Measurements from ENCODE around the gene OR1S2. TPM values are rescaled to one million over a fixed set of nuclear protein-coding genes. Genes with fewer than 3 reads are reported as not detected.

OR1S2 gene
- total RNA-seq, 1 donor from 2014 or later = not detected

Other genes starting within 250 kb of the OR1S2 start
- gene OR9Q1, start 180.3 kb downstream of the OR1S2 start, total RNA-seq = not detected
- not detected for gene OR6Q1, start 173.2 kb downstream of the OR1S2 start, total RNA-seq
- not detected for gene OR9I1, start 78.6 kb downstream of the OR1S2 start, total RNA-seq
- not detected for gene OR9Q2, start 15.1 kb downstream of the OR1S2 start, total RNA-seq
- gene OR1S1, start 8.6 kb upstream of the OR1S2 start, total RNA-seq = not detected
- not detected for gene OR10Q1, start 24.8 kb upstream of the OR1S2 start, total RNA-seq
- not detected for gene OR10W1, start 64.1 kb upstream of the OR1S2 start, total RNA-seq
- not detected for gene OR5B17, start 154.9 kb upstream of the OR1S2 start, total RNA-seq
- gene OR5B3, start 202.7 kb upstream of the OR1S2 start, total RNA-seq = not detected
- gene OR5B2, start 224.0 kb upstream of the OR1S2 start, total RNA-seq = not detected
- gene OR5B12, start 238.1 kb upstream of the OR1S2 start, total RNA-seq = not detected

All from left lobe of liver (tissue), 1 donor.